GM13977 (cell line): Measurements from ENCODE around the gene DENND1A.

Experiments used
- DNase-seq: peaks from one replicate; pipeline ENCODE4 v3.0.0; 2012; ENCODE audit warnings: low spot score
- in situ Hi-C: fragments of 300-500 bp; cut with MboI; formaldehyde crosslinking; loops from one replicate; pipeline ENCODE4 v1.12.0; 2022; ENCODE audit warnings: low sequenced_read_pairs, low pct_unique_long_range_greater_than_20kb, mixed read lengths, inconsistent platforms; ENCODE audit not compliant: unreplicated experiment
- TF ChIP-seq, protein P1 (sequence below): IDR thresholded peaks from 2 replicates; pipeline ENCODE4 v1.5.1; 2012; ENCODE audit warnings: mild to moderate bottlenecking, control low read depth; ENCODE audit not compliant: insufficient read depth; ENCODE audit errors: extremely low read depth, missing control alignments

DENND1A gene

DNA sequence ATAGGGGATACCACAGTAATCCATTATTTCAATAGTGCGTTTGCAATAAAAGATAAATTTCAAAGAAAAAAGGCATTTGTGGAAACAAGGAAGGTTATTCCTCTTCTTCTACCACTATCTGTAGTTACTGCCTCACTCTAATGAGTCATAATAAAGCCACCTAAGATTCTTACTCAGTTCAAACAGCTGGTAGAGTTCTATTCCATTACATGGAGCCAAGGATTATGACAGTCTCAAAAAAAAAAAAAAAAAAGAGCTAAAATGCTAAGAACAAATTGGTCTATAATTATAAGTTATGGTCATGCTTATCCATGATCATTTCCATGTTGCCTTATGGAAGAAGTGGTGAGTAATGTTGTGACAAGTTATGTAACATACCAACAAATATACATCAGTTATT, 46.3 kb downstream of the DENND1A start:
- in situ Hi-C loops: no loop called here
- no peak for DNase-seq
- TF ChIP-seq, protein P1, sequence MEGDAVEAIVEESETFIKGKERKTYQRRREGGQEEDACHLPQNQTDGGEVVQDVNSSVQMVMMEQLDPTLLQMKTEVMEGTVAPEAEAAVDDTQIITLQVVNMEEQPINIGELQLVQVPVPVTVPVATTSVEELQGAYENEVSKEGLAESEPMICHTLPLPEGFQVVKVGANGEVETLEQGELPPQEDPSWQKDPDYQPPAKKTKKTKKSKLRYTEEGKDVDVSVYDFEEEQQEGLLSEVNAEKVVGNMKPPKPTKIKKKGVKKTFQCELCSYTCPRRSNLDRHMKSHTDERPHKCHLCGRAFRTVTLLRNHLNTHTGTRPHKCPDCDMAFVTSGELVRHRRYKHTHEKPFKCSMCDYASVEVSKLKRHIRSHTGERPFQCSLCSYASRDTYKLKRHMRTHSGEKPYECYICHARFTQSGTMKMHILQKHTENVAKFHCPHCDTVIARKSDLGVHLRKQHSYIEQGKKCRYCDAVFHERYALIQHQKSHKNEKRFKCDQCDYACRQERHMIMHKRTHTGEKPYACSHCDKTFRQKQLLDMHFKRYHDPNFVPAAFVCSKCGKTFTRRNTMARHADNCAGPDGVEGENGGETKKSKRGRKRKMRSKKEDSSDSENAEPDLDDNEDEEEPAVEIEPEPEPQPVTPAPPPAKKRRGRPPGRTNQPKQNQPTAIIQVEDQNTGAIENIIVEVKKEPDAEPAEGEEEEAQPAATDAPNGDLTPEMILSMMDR: no peak

DNA sequence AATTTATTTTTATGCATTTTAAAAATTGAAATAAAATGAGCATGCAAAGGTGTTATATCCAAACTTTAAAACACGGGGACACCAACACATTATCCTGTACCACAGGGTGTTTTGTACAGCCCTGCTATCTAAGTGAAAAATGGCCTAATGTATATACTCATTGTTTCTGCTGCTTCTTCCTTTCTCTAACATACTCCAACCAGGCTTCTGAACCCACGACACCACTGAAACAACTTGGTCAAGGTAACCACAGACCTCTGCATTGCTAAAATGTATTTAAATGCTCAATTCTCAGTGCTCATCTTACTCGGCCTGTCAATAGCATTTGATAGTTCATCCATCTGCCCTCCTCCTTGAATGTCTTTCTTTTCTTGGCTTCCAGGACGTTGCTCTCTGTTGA, 48.3 kb downstream of the DENND1A start:
- in situ Hi-C loops: no loop called here
- no peak for DNase-seq
- TF ChIP-seq, protein P1: no peak

DNA sequence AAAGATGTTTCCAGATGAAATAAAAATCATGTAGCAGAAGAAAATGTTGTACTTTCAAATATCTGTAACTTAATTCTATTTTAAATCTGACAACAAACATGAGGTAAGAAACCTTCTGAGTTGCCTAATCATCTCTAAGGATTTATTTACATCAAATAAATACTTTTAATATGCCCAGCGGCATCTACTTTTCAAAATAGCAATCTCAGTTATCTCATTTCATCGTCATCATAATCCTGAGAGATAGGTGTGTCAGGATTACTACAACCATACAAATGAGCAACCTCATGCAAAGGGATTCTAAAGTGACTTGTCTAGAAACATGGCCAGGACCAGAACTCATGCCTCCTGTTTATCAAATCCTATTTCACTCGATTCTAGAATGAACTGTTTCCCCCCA, 49.5 kb downstream of the DENND1A start:
- in situ Hi-C loops: no loop called here
- TF ChIP-seq, protein P1: no peak
- DNase-seq: no peak

DNA sequence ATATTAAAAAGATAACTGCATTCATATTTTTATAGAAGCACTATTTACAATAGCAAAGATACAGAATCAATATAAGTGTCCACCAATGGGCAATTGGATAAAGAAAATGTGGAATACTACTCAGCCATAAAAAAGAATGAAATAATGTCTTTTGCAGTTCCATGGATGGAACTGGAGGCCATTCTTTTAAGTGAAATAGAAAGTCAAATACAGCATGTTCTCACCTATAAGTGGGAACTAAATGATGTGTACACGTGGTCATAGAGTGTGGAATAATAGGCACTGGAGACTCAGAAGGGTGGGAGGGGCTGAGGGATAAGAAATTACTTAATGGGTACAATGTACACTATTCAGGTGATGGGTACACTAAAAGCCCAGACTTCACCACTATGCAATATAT, 53.2 kb downstream of the DENND1A start:
- no peak for DNase-seq
- TF ChIP-seq, protein P1: no peak
- in situ Hi-C loops: no loop called here

DNA sequence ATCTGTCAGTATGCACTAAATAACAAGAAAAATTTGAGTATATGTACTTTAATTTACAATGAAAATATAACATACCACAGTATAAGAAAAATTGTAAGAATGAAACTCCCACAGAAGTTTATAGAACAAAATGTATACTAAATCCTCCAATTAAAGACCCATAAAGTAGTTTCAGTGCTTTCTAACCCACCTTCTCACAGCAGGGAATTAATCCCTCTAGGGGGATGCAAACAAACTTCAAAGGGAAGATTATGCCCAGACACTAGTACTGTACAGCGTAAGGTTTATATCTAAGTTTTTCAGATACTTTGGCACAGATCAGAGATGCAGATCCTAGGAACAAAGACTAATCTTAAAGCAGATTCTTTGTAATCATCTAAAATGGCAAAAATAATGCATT, 57.2 kb downstream of the DENND1A start:
- TF ChIP-seq, protein P1: no peak
- DNase-seq: no peak
- in situ Hi-C loops: no loop called here

DNA sequence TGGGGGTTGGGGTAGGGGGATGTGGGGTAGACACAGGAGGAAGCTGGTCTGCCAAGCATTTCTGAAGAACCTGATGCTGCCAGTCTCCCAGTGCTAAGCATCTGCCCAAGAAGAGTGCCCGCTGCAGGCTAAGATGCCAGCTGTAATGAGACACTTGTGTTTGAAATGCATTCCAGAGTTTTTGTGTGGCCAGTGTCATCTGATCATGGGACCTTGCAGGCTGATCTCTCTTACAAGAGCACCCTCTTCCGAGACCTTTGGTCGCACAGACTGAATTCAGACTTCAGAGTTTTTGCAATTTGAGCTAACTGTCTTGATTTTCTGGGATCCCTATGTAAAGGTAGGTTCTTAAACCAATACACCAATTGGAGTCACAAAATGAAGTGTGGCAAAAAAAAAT, 58.1 kb downstream of the DENND1A start:
- TF ChIP-seq, protein P1: no peak
- no peak for DNase-seq
- in situ Hi-C loops: no loop called here

DNA sequence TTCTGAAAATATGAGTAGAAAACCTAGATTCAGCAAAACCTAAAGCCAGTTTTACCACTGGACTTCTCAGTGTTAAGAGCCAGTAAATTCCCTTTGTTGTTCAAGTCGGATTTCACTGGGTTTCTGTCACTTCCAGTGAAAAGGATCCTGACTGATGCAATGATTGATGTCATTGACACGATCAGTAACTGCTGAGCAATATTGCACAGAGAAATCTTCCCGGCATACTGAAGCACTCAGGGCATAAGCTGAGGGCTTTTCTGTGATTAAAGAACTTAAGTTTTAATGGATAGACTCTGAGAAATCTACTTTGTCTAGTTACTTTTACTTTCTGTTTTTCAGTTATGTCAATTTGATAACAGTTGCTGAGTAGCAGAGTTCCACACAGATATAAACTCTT, 61.9 kb downstream of the DENND1A start:
- in situ Hi-C loops: no loop called here
- TF ChIP-seq, protein P1: no peak
- DNase-seq: no peak
